Upper lobe of right lung (tissue), 1 donor: ENCODE data around the gene ZBTB8OS. TPM values are rescaled to one million over a fixed set of nuclear protein-coding genes. Genes with fewer than 3 reads are reported as not detected.
A peak's percentile ranks its signal among the peaks of the same experiment; 100 is the strongest.

Experiments used
- ATAC-seq: fragments of 200-7000 bp; cut with Tn5 transposase; one replicate; pipeline ENCODE4 v1.9.1; 2020; ENCODE audit warnings: mild to moderate bottlenecking, moderate library complexity
- DNase-seq: peaks from one replicate; pipeline ENCODE4 v3.0.0-alpha.2; 2020
- H3K27ac ChIP-seq: fragments of 200-600 bp; one replicate; pipeline ENCODE4 v1.8.0; 2022
- H3K27me3 ChIP-seq: fragments of 200-600 bp; one replicate; pipeline ENCODE4 v1.8.0; 2022; ENCODE audit warnings: mild to moderate bottlenecking
- H3K36me3 ChIP-seq: fragments of 200-600 bp; one replicate; pipeline ENCODE4 v1.8.0; 2022
- H3K4me1 ChIP-seq: fragments of 200-600 bp; one replicate; pipeline ENCODE4 v1.8.0; 2022
- H3K4me3 ChIP-seq: fragments of 200-600 bp; one replicate; pipeline ENCODE4 v1.8.0; 2022; ENCODE audit warnings: mild to moderate bottlenecking
- H3K9me3 ChIP-seq: fragments of 200-600 bp; one replicate; pipeline ENCODE4 v1.8.0; 2022
- CTCF ChIP-seq: fragments of 200-600 bp; IDR thresholded peaks from one replicate; pipeline ENCODE4 v1.8.0; 2022; ENCODE audit warnings: antibody characterized with exemption
- intact Hi-C: fragments of 100-400 bp; cut with DNase I; formaldehyde crosslinking; loops from one replicate; pipeline ENCODE4 v1.11.0; 2022
- total RNA-seq: library from RNA; stranded (reverse); fragmentation: NEBNext Ultra II Directional; extraction: Animal tissue kit (Norgen Biotek cat#: 25700); gene quantifications from one replicate; pipeline ENCODE4 v1.2.1, GENCODE V29; 2021
- donor health status: DM: no; HTN: yes; CAD: no; lungs with severe emphysema.

ZBTB8OS gene
- total RNA-seq, 1 donor from 2014 or later = 47.8 TPM

- ATAC-seq (no peak), DNase-seq (no peak)
- Histone ChIP-seq H3K4me1 (no peaks in the 10 kb centered on the region), H3K27ac (no peak overlapping the region), H3K4me3 (no peak overlapping the region), H3K27me3 (no peaks in the 10 kb centered on the region), H3K36me3 (peaks cover 6% of the 10 kb centered on the region), H3K9me3 (no peaks in the 10 kb centered on the region)
- intact Hi-C loops = no loop called here
- TF ChIP-seq CTCF = no peak
These were observed 31.6 kb downstream of the ZBTB8OS start for GRCh38 chr1:32618673-32619221.

- ATAC-seq = no peak
- Histone ChIP-seq H3K27me3 (no peaks in the 10 kb centered on the region), H3K9me3 (no peaks in the 10 kb centered on the region), H3K27ac (no peak overlapping the region), H3K4me3 (no peak overlapping the region), H3K36me3 (no peaks in the 10 kb centered on the region), H3K4me1 (peaks cover 10% of the 10 kb centered on the region)
- TF ChIP-seq CTCF = no peak
- intact Hi-C loops = no loop called here
- DNase-seq = no peak
These were observed 36.9 kb downstream of the ZBTB8OS start for GRCh38 chr1:32613472-32613871.

GRCh38 chr1:32612189-32612881 is 38.0 kb downstream of the ZBTB8OS start:
- H3K9me3 ChIP-seq = no peaks in the 10 kb centered on the region
- H3K4me1 ChIP-seq = peaks cover 10% of the 10 kb centered on the region
- H3K27ac ChIP-seq = no peak overlapping the region
- intact Hi-C loops = no loop called here
- no peaks in the 10 kb centered on the region for H3K27me3 ChIP-seq
- no peaks in the 10 kb centered on the region for H3K36me3 ChIP-seq
- peak; percentile 96 for DNase-seq
- peak; percentile 49 for TF ChIP-seq CTCF
- peak; percentile 100 for ATAC-seq
- H3K4me3 ChIP-seq = peak overlapping the region; percentile 60

- intact Hi-C loops = no loop called here
- no peak for ATAC-seq
- Histone ChIP-seq H3K4me1 (peaks cover 10% of the 10 kb centered on the region), H3K9me3 (no peaks in the 10 kb centered on the region), H3K27ac (no peak overlapping the region), H3K27me3 (no peaks in the 10 kb centered on the region), H3K4me3 (peak overlapping the region; percentile 60), H3K36me3 (no peaks in the 10 kb centered on the region)
- no peak for DNase-seq
- TF ChIP-seq CTCF = no peak
These were observed 38.5 kb downstream of the ZBTB8OS start for GRCh38 chr1:32611859-32612188.

- intact Hi-C loops = no loop called here
- Histone ChIP-seq H3K27me3 (no peaks in the 10 kb centered on the region), H3K36me3 (no peaks in the 10 kb centered on the region), H3K27ac (no peak overlapping the region), H3K4me1 (peaks cover 10% of the 10 kb centered on the region), H3K4me3 (no peak overlapping the region), H3K9me3 (no peaks in the 10 kb centered on the region)
- ATAC-seq (no peak), DNase-seq (no peak)
- TF ChIP-seq CTCF = no peak
These were observed 41.2 kb downstream of the ZBTB8OS start for GRCh38 chr1:32609180-32609579.
